HepG2 (cell line): ENCODE data around the gene PDPK1. TPM values are rescaled to one million over a fixed set of nuclear protein-coding genes. Genes with fewer than 3 reads are reported as not detected.
A peak's percentile ranks its signal among the peaks of the same experiment; 100 is the strongest.

Experiments used
- CBX2 ChIP-seq, 2 experiments: fragments of 200-600 bp in 1 of 2; sonication (generic); formaldehyde crosslinking in 1 of 2; IDR thresholded peaks; 2 replicates each; pipeline versions ENCODE4 v1.7.0 to v1.8.1; 2018 to 2022; ENCODE audit warnings: low read depth in 2 of 2, low read length in 1 of 2, mild to moderate bottlenecking in 1 of 2, missing genetic modification reagents in 1 of 2
- KDM2A ChIP-seq: sonication (generic); formaldehyde crosslinking; IDR thresholded peaks from 2 replicates; pipeline ENCODE4 v1.4.0; 2020; ENCODE audit warnings: low read depth, missing genetic modification reagents, borderline replicate concordance
- MAFK ChIP-seq, 2 experiments: IDR thresholded peaks in 1 of 2; conservative IDR thresholded peaks in 1 of 2; 2 replicates each; pipeline ENCODE4 v1.6.1; 2011; ENCODE audit warnings: improper control_type of control experiment in 2 of 2, low read length in 2 of 2
- NFIC ChIP-seq: IDR thresholded peaks from 2 replicates; pipeline ENCODE4 v1.6.1; 2012; ENCODE audit warnings: mild to moderate bottlenecking, low read length, inconsistent platforms
- PBX3 ChIP-seq: sonication (generic); formaldehyde crosslinking; IDR thresholded peaks from 2 replicates; pipeline ENCODE4 v1.8.1; 2023; ENCODE audit warnings: missing genetic modification reagents, inconsistent platforms, borderline replicate concordance
- PRMT3 ChIP-seq: sonication (generic); formaldehyde crosslinking; IDR thresholded peaks from 2 replicates; pipeline ENCODE4 v1.8.1; 2022; ENCODE audit warnings: low read depth, mild to moderate bottlenecking, moderate library complexity, missing genetic modification reagents, borderline replicate concordance
- SAFB2 ChIP-seq: sonication (generic); formaldehyde crosslinking; IDR thresholded peaks from 2 replicates; pipeline ENCODE4 v1.5.1; 2020; ENCODE audit warnings: missing genetic modification reagents, low read depth, mild to moderate bottlenecking, borderline replicate concordance
- SALL1 ChIP-seq: sonication (generic); formaldehyde crosslinking; IDR thresholded peaks from 2 replicates; pipeline ENCODE4 v1.8.0; 2022; ENCODE audit warnings: mild to moderate bottlenecking, missing genetic modification reagents
- ZC3H13 ChIP-seq: sonication (generic); formaldehyde crosslinking; IDR thresholded peaks from 2 replicates; pipeline ENCODE4 v1.8.1; 2023; ENCODE audit warnings: mild to moderate bottlenecking, missing genetic modification reagents, moderate library complexity
- ZNF264 ChIP-seq: sonication (generic); formaldehyde crosslinking; IDR thresholded peaks from 2 replicates; pipeline ENCODE4 v1.4.0; 2020; ENCODE audit warnings: missing genetic modification reagents
- ZNF280D ChIP-seq: sonication (generic); formaldehyde crosslinking; IDR thresholded peaks from 2 replicates; pipeline ENCODE4 v1.5.1; 2020; ENCODE audit warnings: mild to moderate bottlenecking, missing genetic modification reagents
- ZNF317 ChIP-seq: sonication (generic); formaldehyde crosslinking; IDR thresholded peaks from 2 replicates; pipeline ENCODE4 v1.5.0; 2020; ENCODE audit warnings: mild to moderate bottlenecking, missing genetic modification reagents
- ZNF562 ChIP-seq: sonication (generic); formaldehyde crosslinking; IDR thresholded peaks from 2 replicates; pipeline ENCODE4 v1.8.0; 2022; ENCODE audit warnings: missing genetic modification reagents, borderline replicate concordance
- ZNF597 ChIP-seq: sonication (generic); formaldehyde crosslinking; IDR thresholded peaks from 2 replicates; pipeline ENCODE4 v1.5.0; 2020; ENCODE audit warnings: missing genetic modification reagents
- ZNF704 ChIP-seq: sonication (generic); formaldehyde crosslinking; IDR thresholded peaks from 2 replicates; pipeline ENCODE4 v1.8.1; 2023; ENCODE audit warnings: mild to moderate bottlenecking, inconsistent platforms, moderate library complexity, missing genetic modification reagents, borderline replicate concordance
- ZNF766 ChIP-seq: sonication (generic); formaldehyde crosslinking; IDR thresholded peaks from 2 replicates; pipeline ENCODE4 v1.5.0; 2020; ENCODE audit warnings: missing genetic modification reagents, borderline replicate concordance
- ZNF891 ChIP-seq: sonication (generic); formaldehyde crosslinking; IDR thresholded peaks from 2 replicates; pipeline ENCODE4 v1.5.0; 2020; ENCODE audit warnings: mild to moderate bottlenecking, missing genetic modification reagents
- polyA plus RNA-seq, 8 experiments: library from polyadenylated mRNA; depleted of rRNA in 3 of 8; stranded (reverse) in 7 of 8; unstranded in 1 of 8; fragments of >200 nt; fragmentation: Illumina TruSeq in 4 of 8; extraction: Trizol in 4 of 8; gene quantifications; 2 replicates each; pipeline versions ENCODE4 v1.2.1 to v1.2.3, GENCODE V29; 2011 to 2016; ENCODE audit warnings: low read depth in 4 of 8, missing spikeins in 1 of 8, mixed read lengths in 1 of 8; ENCODE audit not compliant: insufficient read depth in 1 of 8
- total RNA-seq, 5 experiments: library from RNA; depleted of rRNA; stranded (reverse); fragments of >200 nt; fragmentation: Illumina TruSeq; extraction: Trizol; gene quantifications; 2 replicates each; pipeline ENCODE4 v1.2.3, GENCODE V29; 2016; ENCODE audit warnings: low read depth in 1 of 5
- TF ChIP-seq, protein P1 (sequence below): sonication (generic); formaldehyde crosslinking; IDR thresholded peaks from 2 replicates; pipeline ENCODE4 v1.8.1; 2022; ENCODE audit warnings: low read depth, mild to moderate bottlenecking, missing genetic modification reagents

Gene PDPK1
- total and polyA plus RNA-seq, 2 of the 13 experiments (the other 11 are each of a cell fraction or from before 2014, with no cell fraction given), result 59.6 to 129 TPM

DNA sequence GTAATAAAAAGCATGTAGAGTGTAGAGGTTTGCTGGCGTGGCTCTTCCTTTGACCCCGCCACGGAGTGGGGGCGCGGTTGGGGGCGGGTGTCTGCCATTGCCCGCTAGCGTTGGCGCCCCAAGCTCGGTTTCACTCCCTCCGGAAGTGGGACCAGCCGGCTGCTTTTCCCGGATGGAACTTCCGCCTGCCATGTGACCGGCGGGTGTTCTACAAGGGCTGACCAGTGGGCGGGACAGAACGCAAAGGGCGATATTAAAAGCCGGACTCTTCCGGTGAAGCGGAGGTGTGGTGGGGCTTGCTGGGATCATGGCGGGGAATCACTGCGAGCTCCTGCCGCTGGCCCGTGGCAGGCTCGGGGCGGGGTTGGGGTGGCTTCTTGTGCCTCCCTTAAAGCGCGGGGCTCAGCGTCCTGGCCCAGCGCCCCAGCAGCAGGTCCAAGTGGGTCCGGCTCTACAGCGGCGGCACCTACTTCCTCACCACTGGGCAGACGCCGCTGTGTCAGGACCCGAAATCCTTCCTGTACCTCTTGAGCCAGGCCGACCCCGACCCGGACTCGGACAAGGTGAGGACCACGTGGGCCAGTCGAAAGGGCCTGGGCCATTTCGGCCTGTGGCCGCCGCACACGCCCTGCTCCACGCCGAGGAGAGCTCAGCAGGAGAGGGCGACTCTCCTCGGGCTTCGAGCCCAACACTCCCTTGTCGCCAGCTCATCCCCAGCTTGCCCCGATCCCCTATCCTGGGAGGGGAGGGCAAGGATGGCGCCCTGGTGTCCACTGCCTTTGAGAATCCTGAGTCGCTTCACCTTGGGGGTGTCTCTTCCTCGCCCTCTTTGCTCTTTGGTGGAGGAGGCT lies 65.6 kb downstream of the PDPK1 start (continued):
- TF ChIP-seq PBX3 (CRISPR knock-in tag), result peak; percentile 62; the same call in 1 of the 2 replicates
- TF ChIP-seq PRMT3 (CRISPR knock-in tag), result 0 out of 2 replicates have a peak, but pooled peaks have one; percentile 40
- TF ChIP-seq, protein P1, sequence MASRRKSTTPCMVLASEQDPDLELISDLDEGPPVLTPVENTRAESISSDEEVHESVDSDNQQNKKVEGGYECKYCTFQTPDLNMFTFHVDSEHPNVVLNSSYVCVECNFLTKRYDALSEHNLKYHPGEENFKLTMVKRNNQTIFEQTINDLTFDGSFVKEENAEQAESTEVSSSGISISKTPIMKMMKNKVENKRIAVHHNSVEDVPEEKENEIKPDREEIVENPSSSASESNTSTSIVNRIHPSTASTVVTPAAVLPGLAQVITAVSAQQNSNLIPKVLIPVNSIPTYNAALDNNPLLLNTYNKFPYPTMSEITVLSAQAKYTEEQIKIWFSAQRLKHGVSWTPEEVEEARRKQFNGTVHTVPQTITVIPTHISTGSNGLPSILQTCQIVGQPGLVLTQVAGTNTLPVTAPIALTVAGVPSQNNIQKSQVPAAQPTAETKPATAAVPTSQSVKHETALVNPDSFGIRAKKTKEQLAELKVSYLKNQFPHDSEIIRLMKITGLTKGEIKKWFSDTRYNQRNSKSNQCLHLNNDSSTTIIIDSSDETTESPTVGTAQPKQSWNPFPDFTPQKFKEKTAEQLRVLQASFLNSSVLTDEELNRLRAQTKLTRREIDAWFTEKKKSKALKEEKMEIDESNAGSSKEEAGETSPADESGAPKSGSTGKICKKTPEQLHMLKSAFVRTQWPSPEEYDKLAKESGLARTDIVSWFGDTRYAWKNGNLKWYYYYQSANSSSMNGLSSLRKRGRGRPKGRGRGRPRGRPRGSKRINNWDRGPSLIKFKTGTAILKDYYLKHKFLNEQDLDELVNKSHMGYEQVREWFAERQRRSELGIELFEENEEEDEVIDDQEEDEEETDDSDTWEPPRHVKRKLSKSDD (CRISPR knock-in tag), result peak; percentile 82
- no peak; the same call in 1 of the 2 replicates for TF ChIP-seq ZNF264 (CRISPR knock-in tag)
- TF ChIP-seq CBX2 (IDR thresholded peaks at IDR 0.05; ENCODE audit: low read depth, low read length), result no peak
- no peak for TF ChIP-seq CBX2 (CRISPR knock-in tag; IDR thresholded peaks at IDR 0.05; ENCODE audit: low read depth)
- TF ChIP-seq ZNF317 (CRISPR knock-in tag), result peak; percentile 62; the same call in 1 of the 2 replicates
- TF ChIP-seq ZNF704 (CRISPR knock-in tag), result peak; percentile 81; the same call in 1 of the 2 replicates
- peak; percentile 96 for TF ChIP-seq SAFB2
- TF ChIP-seq ZNF562 (CRISPR knock-in tag), result no peak
- no peak for TF ChIP-seq NFIC
- peak; percentile 100 for TF ChIP-seq ZC3H13 (CRISPR knock-in tag)
- TF ChIP-seq SALL1 (CRISPR knock-in tag), result peak; percentile 85
- no peak for TF ChIP-seq ZNF597 (CRISPR knock-in tag)
- TF ChIP-seq ZNF891 (CRISPR knock-in tag), result no peak
- peak; percentile 100 for TF ChIP-seq KDM2A (CRISPR knock-in tag)
- TF ChIP-seq ZNF766 (CRISPR knock-in tag), result no peak
- no peak for TF ChIP-seq MAFK (conservative IDR thresholded peaks at IDR 0.05 in 1 of 2, IDR thresholded peaks at IDR 0.05 in 1 of 2; ENCODE audit: low read length in 2 of 2)
- TF ChIP-seq ZNF280D, result no peak
